Right lobe of liver (tissue), 6 donors: ENCODE data around the gene CHKB. TPM values are rescaled to one million over a fixed set of nuclear protein-coding genes. Genes with fewer than 3 reads are reported as not detected.

Source experiments
- ATAC-seq, 4 donors: fragments of 200-7000 bp; cut with Tn5 transposase; one replicate each; pipeline ENCODE4 v1.9.1; 2020; ENCODE audit warnings: mild to moderate bottlenecking in 4 of 4, moderate library complexity in 4 of 4
- DNase-seq, 3 donors: peaks; one replicate each; pipeline ENCODE4 v3.0.0-alpha.2; 2020
- H3K27ac ChIP-seq, 3 donors: fragments of 200-600 bp; one replicate each; pipeline ENCODE4 v1.8.0; 2022
- H3K27me3 ChIP-seq, 2 donors: fragments of 200-600 bp; one replicate each; pipeline ENCODE4 v1.8.0; 2022
- H3K36me3 ChIP-seq, 4 donors: fragments of 200-600 bp; sonication (generic) in 1 of 4; one replicate each; pipeline versions ENCODE4 v1.5.1 to v1.8.0; 2017 to 2022; ENCODE audit warnings: control low read depth in 1 of 4
- H3K4me1 ChIP-seq, 4 donors: fragments of 200-600 bp; sonication (generic) in 1 of 4; one replicate each; pipeline versions ENCODE4 v1.5.1 to v1.8.0; 2017 to 2022; ENCODE audit warnings: control low read depth in 1 of 4
- H3K4me3 ChIP-seq, 3 donors: fragments of 200-600 bp; one replicate each; pipeline ENCODE4 v1.8.0; 2022
- H3K9me3 ChIP-seq, 4 donors: fragments of 200-600 bp; sonication (generic) in 1 of 4; one replicate each; pipeline versions ENCODE4 v1.5.1 to v1.8.0; 2017 to 2022; ENCODE audit warnings: control low read depth in 1 of 4
- POLR2A ChIP-seq: fragments of 450-650 bp; IDR thresholded peaks from one replicate; pipeline ENCODE4 v1.6.1; 2017; ENCODE audit warnings: antibody characterized with exemption, mild to moderate bottlenecking
- WGBS: methylation state at CpG from one replicate; pipeline ENCODE4 v1.1.6; 2018; ENCODE audit warnings: low coverage, low lambda C conversion rate; ENCODE audit not compliant: insufficient coverage; ENCODE audit errors: missing lambda C conversion rate; 5-methylcytosine and 5-hydroxymethylcytosine counted together
- intact Hi-C, 2 donors: fragments of 100-400 bp; cut with DNase I; formaldehyde crosslinking; loops; one replicate each; pipeline versions ENCODE4 v1.11.2 to v1.14.1; 2022
- total RNA-seq, 6 experiments: library from RNA; depleted of rRNA in 2 of 6; stranded (reverse); fragments of >200 nt in 2 of 6; fragmentation: NEBNext Ultra II Directional in 3 of 6; extraction: Animal tissue kit (Norgen Biotek cat#: 25700) in 3 of 6; gene quantifications; one replicate each; pipeline versions ENCODE4 v1.1.0 to v1.2.4, GENCODE V29; 2016 to 2023
- TF ChIP-seq, protein P1 (sequence below), 4 donors: fragments of 200-600 bp in 3 of 4; fragments of 450-650 bp in 1 of 4; IDR thresholded peaks; one replicate each; pipeline versions ENCODE4 v1.5.1 to v1.8.0; 2016 to 2022; ENCODE audit warnings: antibody characterized with exemption in 4 of 4, mild to moderate bottlenecking in 2 of 4
- donor health status: DM: no; HTN: yes; CAD: no.
- donor health status: DM: no; HTN: no; CAD: no.
- donor health status: DM: no; HTN: no; CAD: no.
- donor health status: DM: no; HTN: yes; CAD: no.
- donor health status: DM: no; HTN: yes; CAD: no.

Gene CHKB
- total RNA-seq, 6 experiments from 2014 or later, result 10.9 to 43.4 (median 26.7) TPM

DNA sequence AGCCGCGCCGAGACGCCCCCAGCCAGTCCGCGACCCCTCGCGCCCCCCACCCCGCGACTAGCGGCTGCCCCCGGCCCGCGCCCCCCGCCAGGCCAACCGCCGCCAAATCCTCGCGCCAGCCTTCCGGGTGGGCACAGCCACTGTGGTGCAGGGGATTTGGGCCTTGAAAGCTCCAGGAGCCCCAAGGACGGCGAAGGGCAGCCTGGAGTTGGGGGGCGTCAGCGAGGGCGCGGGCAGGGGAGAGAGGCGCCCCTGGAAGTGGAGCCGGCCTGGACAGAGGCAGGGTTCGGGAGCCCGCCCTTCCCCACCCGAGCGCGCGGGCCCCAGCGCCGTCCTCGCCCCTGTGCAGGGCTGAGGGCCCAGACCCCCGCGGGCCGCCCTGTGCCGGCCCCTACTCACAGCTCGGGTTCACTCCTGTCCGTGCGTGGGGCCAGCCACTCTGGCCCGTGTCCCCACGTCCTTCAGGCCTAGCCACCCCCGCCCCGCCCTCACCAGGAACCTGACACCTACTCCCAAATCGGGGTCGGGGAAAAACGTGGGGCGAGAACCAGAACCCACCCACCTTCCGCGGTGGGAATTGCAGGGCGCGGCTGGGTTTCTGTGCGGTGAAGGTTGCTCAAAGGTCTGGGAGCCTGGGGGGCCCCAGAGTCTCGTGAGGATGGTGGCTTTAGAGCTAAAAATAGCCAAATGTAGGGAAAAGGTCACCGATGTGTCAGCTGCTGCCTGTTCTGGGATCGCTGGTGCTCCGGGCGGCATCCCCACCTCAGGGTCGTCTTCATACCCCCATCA lies 4.5 kb downstream of the CHKB start, which contains the start of gene CPT1B:
TSS of gene CPT1B (minus strand) at position 441 of the 789 bp plus-strand sequence. CDS start 512 bp downstream, outside the sequence.
- peaks cover 0 to 4% (median 0%) of the 10 kb centered on the region in 4 donors for H3K36me3 ChIP-seq
- WGBS, result 35% methylated on average over 7 of the region's 63 CpGs
- peaks cover 0 to 4% (median 0%) of the 10 kb centered on the region in 4 donors for H3K4me1 ChIP-seq
- intact Hi-C loops, result no loop called here
- H3K9me3 ChIP-seq, result no peaks in the 10 kb centered on the region
- no peak within 1 kb of the TSS for H3K4me3 ChIP-seq
- no peak for DNase-seq
- no peaks in the 10 kb centered on the region for H3K27me3 ChIP-seq
- H3K27ac ChIP-seq, result no peak within 1 kb of the TSS
- ATAC-seq, result no peak
- TF ChIP-seq, protein P1, sequence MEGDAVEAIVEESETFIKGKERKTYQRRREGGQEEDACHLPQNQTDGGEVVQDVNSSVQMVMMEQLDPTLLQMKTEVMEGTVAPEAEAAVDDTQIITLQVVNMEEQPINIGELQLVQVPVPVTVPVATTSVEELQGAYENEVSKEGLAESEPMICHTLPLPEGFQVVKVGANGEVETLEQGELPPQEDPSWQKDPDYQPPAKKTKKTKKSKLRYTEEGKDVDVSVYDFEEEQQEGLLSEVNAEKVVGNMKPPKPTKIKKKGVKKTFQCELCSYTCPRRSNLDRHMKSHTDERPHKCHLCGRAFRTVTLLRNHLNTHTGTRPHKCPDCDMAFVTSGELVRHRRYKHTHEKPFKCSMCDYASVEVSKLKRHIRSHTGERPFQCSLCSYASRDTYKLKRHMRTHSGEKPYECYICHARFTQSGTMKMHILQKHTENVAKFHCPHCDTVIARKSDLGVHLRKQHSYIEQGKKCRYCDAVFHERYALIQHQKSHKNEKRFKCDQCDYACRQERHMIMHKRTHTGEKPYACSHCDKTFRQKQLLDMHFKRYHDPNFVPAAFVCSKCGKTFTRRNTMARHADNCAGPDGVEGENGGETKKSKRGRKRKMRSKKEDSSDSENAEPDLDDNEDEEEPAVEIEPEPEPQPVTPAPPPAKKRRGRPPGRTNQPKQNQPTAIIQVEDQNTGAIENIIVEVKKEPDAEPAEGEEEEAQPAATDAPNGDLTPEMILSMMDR (IDR thresholded peaks at IDR 0.05), result no peak
- no peak for TF ChIP-seq POLR2A

DNA sequence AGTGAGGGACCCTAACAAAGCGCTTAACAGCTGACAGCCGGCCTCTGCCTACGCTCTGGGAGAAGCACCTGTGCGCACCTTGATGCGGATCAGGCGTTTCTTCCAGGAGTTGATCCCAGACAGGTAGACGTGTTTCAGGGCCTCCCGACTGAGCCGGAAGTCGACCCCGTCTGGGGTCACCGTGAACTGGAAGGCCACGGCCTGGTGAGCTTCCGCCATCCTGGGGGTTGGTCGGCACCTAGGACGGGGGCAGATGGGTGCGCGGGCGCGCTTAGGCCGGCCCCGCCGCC lies 5.0 kb downstream of the CHKB start:
- intact Hi-C loops, result no loop called here
- DNase-seq, result no peak
- 83% methylated on average over 3 of the region's 23 CpGs for WGBS

DNA sequence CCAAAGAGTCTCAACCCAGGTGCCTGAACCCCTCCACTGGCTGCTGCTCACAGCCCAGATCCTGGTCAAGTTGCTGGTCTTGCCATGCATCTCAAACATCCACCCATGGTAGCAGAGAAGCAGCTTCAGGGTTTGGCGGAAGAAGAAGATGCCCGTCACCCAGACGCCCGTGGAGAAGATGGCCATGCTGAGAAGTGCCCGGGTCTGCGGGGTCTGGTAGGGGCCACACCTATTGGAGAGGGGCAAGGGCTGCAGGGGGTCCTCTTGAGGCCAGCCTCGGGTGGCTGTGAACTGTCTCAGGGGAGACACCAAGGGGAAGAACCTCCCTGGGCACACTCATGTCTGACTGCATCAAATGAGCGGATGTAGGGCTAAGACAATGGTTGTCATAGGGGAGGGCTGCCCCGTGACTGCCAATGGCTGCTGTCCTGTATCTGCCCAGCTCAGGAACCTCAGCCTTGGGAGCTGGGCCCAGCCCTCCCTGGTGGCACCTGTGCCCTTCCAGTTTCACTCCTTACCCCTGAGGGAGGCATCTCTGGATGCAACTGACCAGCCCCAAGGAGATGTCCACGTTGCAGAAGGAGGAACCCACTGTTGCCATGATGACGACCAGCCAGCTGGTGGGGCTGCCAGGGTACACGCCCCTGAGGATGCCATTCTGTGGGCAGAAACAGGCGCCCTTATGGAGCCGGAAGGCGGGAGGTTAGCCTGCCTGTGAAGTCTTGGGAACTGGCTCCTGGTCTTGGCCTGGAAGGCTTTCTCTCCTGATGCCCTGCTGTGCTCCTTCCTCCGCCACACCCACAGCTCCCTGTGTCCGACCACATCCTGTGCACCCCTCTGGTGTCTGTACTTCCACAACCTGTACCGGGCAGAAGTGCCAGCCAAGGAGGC lies 5.6 kb downstream of the CHKB start:
- TF ChIP-seq, protein P1 (IDR thresholded peaks at IDR 0.05), result no peak
- TF ChIP-seq POLR2A, result no peak
- H3K27ac ChIP-seq, result no peak overlapping the region
- WGBS, result 84% methylated on average over 6 of the region's 18 CpGs
- H3K4me1 ChIP-seq, result peaks cover 0 to 4% (median 0%) of the 10 kb centered on the region in 4 donors
- intact Hi-C loops, result no loop called here
- DNase-seq, result no peak
- no peaks in the 10 kb centered on the region for H3K27me3 ChIP-seq
- H3K4me3 ChIP-seq, result no peak overlapping the region
- H3K36me3 ChIP-seq, result peaks cover 0 to 4% (median 0%) of the 10 kb centered on the region in 4 donors
- no peak for ATAC-seq
- H3K9me3 ChIP-seq, result no peaks in the 10 kb centered on the region

More for the DNA sequence above, 5.0 kb downstream of the CHKB start:
- H3K27me3 ChIP-seq, result no peaks in the 10 kb centered on the region
- H3K4me1 ChIP-seq, result peaks cover 0 to 4% (median 0%) of the 10 kb centered on the region in 4 donors
- H3K27ac ChIP-seq, result no peak overlapping the region
- no peaks in the 10 kb centered on the region for H3K9me3 ChIP-seq
- no peak for ATAC-seq
- no peak overlapping the region for H3K4me3 ChIP-seq
- no peak for TF ChIP-seq POLR2A
- TF ChIP-seq, protein P1 (IDR thresholded peaks at IDR 0.05), result no peak
- H3K36me3 ChIP-seq, result peaks cover 0 to 4% (median 0%) of the 10 kb centered on the region in 4 donors

DNA sequence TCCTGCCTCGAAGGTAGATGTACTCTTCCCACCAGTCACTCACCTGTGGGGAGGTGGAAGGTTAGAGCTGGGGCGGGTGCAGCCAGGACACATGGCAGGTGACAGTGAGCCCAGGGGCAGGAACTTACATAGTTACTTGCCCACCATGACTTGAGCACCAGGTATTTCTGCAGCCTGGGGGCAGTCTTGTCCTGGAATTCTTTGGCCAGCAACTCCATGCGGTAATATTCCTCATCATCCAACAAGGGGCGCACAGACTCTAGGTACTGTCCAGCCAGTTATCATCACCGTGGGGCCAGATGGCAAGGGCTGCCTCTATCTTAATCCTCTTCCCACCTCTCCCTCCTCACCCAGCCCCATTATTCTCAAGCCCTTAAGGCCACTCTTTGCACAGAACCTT lies 6.6 kb downstream of the CHKB start:
- intact Hi-C loops, result no loop called here
- no peak for TF ChIP-seq POLR2A
- TF ChIP-seq, protein P1 (IDR thresholded peaks at IDR 0.05), result peak in 2 of 4 donors; percentile 34 to 35
- Histone ChIP-seq H3K4me3 (no peak overlapping the region), H3K4me1 (peaks cover 0 to under 1% (median 0%) of the 10 kb centered on the region in 4 donors), H3K36me3 (peaks cover 0 to 9% (median 2%) of the 10 kb centered on the region in 4 donors), H3K27ac (no peak overlapping the region), H3K9me3 (no peaks in the 10 kb centered on the region), H3K27me3 (no peaks in the 10 kb centered on the region)
- peak in 3 of 4 donors; percentile 5 to 54 (median 45) for ATAC-seq
- WGBS, result 54% methylated on average over 3 of the region's 5 CpGs
- DNase-seq, result no peak
